ENCODE measurements around the gene UNC5C.
"Not testable (repeated sequence)": the region's sequence is repeated elsewhere in the genome, so short reads cannot be mapped to it uniquely, and the experiment has no call there.

Gene UNC5C

DNA sequence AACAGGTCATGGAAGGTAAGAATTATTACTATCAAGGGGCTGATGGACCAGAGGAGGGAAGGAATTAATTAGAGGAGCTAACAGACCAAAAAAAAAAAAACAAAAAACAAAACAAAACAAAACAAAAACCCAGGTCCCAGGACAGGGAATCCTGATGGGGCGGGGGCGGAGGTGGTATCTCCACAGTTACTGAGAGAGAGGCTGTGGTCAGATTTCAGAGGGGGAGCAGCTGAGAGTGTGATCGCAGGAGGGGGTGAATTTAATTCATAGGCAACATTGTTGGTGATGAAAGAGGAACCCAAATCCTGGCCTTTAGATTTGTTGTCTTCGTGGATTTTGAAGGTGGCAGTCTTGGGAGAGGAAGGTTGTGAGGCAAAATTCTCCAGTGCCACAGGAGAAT lies 389.4 kb downstream of the UNC5C start:
- DNase-seq: no peak

DNA sequence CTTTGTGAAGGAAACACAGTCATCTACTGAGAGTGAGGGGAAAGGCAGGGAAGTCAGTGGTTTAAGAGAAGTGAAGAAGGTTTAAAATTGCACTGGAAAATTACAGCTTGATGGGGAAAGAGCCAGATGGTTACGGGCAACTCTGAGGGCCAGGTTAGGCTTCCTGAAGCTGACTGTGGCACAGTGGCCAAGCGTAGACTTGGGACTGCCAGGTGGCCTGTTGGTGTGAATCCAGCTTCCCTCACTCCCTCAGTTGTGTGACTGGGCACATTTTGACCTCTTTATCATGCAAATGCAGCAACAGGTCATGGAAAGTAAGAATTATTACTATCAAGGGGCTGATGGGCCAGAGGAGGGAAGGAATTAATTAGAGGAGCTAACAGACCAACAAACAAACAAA lies 390.1 kb downstream of the UNC5C start:
- no peak for DNase-seq

DNA sequence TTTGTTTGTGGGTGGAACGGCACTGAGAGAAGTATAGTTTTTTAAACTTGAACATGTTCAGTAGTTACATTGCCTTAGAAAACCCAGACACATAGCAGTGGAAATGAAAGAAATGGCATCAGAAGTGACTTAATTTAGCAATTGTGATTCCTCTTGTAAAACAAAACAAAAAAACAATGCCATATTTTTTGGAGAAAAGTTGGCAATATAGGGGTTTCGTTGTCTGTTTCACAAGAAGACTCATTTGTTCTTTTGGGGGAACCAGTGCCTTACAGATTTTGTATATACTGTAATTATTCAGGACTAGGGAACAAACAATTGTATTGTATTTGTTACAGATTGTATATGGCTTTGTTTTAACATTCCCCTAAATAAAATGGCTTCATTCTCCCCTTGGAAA lies 390.7 kb downstream of the UNC5C start:
- no peak for DNase-seq

DNA sequence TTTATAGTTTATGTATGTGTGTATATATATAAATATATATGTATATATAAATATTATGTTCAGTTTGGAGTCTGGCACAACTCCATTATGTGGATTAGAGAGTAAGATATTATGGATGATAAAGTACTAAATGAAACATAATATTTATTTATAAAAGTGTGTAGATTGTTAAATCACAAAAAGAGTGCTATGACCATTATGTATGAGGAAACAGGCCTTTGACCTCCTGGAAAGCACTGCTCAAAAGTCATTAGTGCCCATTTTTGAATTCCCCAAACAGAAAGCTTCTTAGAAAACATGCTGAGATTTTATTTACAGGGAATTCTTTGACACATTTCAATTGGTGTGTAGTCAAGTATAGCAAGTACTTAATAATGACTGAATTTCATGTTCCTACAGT lies 391.2 kb downstream of the UNC5C start:
- no peak for DNase-seq

DNA sequence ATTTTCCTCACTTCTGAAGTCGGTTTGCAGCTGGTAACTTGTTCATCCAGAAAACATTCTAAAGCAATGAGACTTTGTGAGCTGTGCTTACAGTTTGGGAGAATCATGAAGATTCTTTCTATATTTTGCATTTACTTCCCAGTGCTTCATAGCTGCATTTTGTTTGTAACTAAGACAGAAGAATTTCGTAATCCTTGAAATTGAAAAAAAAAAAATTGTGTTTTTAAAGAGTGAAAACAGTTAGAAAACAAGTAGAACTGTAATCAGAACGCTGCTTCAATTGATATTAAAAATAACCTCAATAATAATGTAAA lies 392.4 kb downstream of the UNC5C start:
- no peak for DNase-seq

DNA sequence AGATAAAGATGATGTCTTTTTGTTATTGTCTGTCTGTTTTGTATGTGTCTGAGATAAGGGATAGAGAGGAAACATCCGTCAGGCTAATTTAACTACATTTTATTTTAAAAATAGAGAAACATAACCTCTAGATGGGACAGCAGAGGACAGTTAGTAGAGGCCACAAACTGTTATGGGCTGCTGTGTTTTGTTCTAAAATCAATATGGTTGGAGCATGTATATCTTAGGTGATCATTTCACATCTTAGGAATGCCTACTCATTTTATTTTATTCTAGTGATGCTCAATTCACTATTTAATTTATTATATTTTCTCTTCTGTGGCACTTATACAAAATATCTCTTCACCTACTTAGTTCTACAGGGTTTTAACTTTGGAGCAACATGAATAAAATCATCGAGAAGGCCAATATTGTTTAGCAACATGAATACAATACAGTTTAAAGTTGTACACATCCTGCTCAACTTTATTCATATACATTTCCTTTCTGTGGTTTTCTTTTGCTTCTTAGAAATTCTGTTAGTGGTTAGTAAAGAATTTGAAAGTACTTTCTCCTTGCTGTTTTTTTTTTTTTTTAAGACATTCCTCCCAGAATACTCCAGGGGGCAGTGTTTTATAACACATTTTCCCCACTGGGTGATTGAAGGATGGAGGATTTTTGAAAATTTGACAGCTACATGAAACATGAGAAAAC lies 392.9 kb downstream of the UNC5C start:
- DNase-seq: no peak

DNA sequence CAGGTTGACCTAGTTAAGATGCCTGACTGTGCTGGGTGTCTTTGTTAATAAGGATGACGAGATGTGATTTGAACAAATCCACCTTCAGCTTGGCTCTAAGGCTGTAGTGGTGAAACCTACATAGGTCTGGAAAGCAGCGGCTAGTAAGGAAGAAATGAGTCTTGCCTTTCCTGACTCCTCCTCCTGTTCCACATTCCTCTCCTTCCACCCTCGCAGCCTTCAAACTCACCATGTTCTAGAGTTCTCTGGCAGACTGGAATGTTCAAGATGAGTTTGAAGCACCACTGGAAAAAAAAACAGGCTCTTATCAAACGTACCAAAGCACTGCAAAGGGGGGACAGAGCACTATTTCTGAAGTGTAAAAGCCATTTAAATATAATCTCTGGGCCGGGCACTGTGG lies 395.6 kb downstream of the UNC5C start:
- DNase-seq: no peak

DNA sequence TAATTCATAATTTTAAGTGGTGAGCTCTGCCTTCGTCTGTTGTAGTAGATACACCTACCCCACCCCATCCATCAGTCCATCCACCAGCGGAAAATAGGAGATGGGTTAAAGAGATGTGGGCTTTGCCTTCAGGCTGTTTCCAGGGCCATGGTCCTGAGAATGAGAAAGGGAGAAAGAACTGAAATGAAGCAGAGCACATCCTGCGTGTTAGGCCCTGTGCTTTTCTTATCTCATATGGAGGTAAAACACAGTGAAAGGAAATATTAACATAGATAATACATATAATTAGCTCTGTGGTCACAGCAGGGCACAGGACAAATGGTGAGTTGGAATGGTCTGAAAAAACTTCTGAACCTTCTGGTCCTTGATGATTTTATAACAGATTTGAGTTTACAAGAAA lies 397.5 kb downstream of the UNC5C start:
- DNase-seq: no peak

DNA sequence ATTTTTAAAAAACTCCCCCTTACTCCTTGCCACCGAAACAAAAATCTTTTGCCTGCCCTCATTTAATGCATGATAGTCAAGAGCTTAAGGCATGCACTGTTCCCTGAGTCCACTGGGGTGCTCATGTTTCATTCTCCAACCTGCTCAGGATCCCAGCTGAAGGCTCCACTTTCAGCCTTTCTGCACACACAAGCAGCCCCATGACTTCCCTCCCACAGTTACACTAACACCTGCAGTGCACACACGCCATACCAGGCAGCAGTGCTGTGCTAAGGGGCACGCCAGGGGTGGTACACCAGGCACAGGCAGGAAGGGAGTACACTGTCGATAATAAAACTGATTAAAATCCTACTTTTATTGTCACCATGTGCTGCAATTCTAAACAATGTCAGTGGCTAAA lies 405.8 kb downstream of the UNC5C start:
- no peak for DNase-seq

DNA sequence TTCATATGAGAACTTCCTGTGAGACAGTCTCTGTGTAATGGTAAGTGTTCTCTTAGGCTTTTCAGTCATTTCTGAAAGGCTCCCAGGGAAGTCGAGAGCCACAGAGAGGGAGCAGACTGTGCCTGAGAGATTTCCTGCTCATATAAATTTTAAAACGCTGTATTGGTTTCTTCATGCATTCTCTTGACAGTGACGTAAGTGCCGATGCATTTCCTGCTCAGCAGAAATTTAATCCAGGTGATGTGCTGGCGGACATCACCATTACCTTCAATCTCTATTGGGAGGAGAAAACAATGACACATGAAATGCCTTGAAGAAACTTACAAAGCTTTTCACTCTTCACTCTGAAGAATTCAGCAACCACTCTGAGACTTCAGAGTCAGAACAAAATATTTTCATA lies 407.4 kb downstream of the UNC5C start:
- DNase-seq: no peak

DNA sequence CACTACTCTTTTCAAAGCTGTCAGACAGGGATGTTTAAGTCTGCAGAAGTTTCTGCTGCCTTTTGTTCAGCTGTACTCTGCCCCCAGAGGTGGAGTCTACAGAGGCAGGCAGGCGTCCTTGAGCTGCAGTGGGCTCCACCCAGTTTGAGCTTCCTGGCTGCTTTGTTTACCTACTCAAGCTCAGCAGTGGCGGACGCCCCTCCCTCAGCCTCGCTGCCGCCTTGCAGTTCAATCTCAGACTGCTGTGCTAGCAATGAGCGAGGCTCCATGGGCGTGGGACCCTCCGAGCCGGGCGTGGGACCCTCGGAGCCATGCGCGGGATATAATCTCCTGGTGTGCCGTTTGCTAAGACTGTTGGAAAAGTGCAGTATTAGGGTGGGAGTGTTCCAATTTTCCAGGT lies 409.3 kb downstream of the UNC5C start:
- not testable (repeated sequence) for DNase-seq

DNA sequence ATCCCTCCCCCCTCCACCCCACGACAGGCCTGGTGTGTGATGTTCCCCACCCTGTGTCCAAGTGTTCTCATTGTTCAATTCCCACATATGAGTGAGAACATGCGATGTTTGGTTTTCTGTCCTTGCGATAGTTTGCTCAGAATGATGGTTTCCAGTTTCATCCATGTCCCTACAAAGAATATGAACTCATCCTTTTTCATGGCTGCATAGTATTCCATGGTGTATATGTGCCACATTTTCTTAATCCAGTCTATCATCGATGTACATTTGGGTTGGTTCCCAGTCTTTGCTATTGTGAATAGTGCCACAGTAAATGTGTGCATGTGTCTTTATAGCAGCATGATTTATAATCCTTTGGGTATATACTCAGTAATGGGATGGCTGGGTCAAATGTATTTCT lies 414.8 kb downstream of the UNC5C start:
- not testable (repeated sequence) for DNase-seq

DNA sequence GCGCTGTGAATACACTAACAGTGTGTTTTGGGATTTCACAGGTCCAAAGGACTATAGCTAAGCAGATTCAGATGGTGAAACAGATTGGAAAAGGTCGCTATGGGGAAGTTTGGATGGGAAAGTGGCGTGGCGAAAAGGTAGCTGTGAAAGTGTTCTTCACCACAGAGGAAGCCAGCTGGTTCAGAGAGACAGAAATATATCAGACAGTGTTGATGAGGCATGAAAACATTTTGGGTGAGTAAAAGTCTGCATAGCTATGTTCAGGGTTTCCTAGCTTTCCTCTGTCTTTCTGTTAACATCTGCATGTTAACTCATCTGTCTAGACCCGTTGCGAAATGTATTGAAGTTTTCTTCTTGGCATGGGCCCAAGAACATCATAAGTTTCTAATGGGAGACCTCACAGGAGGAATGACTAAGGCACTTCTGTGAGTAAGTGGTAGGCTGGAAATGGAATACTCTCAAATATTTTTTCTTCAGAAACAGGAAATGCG lies 418.9 kb downstream of the UNC5C start:
- DNase-seq: no peak

DNA sequence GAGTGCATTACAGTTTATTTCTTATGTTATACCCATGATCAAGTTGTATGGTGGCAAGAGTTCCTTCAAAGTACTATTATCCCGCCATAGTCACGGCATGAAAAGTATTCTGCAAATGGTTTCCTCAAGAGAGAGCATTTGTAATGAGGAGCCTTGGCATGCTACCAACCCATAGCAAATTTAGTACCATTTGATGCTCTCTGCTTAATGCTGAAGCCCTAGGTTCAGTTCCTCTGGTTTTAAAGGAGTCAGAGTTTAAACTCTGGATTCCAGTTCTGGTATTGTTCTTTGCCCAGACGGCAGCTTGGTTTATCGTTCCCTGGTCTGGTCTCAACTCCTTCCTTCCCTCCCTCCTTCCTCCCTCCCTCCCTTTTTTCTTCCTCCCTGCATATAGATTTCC lies 419.7 kb downstream of the UNC5C start:
- DNase-seq: no peak

DNA sequence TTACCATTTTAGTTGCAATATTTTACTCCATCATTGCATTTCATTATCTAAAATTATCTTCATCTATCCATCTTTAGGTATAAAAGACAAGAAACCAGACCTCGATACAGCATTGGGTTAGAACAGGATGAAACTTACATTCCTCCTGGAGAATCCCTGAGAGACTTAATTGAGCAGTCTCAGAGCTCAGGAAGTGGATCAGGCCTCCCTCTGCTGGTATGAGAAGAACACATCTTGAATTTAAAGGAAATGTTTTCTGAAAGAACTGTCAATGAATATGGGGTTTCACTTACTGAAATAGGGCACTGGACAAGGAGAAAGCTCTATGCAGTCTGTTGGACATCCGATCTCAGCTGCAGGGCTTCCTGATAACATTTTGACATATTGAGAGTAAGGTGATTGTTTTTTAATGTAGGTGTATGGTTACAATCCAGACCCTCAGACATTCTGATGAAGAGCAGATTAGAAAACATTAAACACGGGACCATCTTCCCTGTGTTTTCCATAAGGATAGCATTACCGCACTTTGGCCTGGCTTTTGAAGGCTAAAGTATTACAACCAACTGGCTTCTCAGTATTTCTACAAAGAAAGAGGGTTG lies 423.8 kb downstream of the UNC5C start:
- no peak for DNase-seq

DNA sequence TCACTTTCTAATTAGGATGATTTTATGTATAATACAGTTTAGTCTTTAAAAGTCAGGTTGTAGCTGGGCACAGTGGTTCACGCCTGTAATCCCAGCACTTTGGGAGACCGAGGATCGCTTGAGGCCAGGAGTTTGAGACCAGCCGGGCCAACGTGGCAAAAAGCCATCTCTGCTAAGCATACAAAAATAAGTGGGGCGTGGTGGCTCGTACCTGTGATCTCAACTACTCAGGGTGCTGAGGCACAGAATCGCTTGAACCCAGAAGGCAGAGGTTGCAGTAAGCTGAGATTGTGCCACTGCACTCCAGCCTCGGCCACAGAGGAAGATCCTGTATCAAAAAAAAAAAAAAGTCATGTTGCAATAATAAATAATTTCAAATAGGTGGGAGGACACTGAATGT lies 426.8 kb downstream of the UNC5C start:
- no peak for DNase-seq

DNA sequence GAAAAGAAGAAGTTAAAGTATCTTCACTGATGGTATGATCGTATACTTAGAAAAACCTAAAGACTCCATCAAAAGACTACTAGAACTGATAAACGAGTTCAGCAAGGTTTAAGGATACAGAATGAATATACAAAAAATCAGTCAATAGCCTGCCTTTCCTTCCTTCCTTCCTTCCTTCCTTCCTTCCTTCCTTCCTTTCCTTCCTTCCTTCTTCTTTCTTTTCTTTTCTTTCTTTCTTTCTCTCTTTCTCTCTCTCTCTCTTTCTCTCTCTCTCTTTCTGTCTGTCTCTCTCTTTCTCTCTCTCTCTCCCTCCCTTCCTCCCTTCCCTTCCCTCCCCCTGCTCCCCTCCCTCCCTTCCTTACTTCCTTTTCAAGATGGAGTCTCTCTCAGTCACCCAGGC lies 428.3 kb downstream of the UNC5C start:
- DNase-seq: no peak

DNA sequence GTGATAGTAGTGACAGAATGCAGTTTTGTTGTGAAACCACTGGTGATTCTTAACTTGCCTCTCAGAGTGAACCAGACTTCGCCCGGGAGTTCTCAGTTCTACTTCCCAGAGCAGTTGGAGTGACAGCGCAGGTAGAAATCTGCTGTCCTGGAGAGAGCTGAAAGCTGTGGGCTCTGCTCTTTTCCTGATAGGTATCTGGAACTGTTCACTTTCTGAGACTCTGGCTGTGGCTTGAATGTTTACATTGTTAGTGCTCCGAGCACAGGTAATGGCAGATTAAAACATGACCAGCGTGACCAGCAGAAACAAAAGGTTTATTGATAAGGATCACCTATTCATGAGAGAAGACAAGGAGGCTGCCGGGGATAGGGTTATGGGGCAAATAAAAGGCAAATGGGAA lies 430.3 kb downstream of the UNC5C start:
- DNase-seq: no peak

DNA sequence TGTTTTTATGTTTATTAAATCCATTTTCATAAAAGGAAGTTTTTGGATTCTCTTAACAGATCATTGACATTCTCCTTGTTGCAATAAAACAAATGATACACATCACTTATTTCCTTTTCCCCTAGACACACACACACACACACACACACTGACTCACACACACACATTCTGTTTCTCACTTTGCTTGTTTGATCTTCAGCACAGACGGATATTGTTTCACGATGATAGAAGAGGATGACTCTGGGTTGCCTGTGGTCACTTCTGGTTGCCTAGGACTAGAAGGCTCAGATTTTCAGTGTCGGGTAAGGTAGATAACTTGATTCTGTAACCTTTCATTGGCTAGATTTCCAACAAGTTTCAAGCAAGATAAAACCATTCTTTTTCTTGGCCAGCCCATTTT lies 434.3 kb downstream of the UNC5C start:
- no peak for DNase-seq

Measured in DMS153 (cell line).